ENCODE results near the gene CAPN2.

DNA sequence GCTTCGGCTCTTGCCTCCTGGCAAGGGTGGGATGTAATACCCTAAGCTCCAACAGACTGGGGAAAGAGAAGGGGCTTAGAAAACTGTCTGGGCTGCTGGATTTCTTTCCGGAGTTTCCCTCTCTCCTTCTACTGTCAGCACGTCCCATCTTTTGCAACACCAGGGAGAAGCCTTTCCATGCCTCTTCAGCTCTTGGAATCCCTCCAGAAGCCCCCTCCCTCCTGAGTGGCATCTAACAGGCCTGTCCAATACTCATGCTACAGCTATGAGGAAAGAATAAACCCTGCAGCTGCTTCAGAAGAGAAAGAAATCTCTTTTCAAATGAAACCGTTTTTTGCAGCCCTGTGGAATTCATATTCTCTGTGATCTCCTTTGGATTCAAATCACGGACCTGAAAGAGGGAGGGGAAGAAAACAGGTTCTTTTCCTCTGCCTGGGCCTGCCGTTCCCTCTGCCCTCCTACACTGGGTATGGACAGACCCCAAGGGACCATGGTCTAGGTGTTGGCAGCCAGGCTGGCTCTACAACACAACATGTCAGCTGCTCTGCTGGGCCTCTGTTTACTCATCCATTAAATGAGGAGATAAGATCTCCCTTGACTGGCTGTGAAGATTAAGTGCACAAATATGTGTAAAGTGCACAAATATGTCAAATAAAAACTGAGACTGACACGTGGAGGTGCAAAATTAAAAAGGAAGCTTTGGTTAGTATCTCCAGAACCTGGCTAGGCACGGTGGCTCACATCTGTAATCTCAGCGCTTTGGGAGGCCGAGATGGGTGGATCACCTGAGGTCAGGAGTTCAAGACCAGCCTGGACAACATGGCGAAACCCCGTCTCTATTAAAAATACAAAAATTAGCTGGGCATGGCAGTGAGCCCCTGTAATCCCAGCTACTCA lies 6.0 kb upstream of the CAPN2 start:
- TF ChIP-seq ZNF274 (IDR thresholded peaks at IDR 0.05; ENCODE audit: low read depth, low read length) (no peak), YY1 (IDR thresholded peaks at IDR 0.05; ENCODE audit: insufficient read depth, insufficient read length) (no peak)

Data from NT2/D1 (cell line).